GM18861 (cell line): ENCODE results near the gene PRSS38.

Source experiments
- ATAC-seq: cut with Tn5 transposase; IDR thresholded peaks from one replicate; pipeline ENCODE4 v1.9.1; 2021; ENCODE audit not compliant: unreplicated experiment

The PRSS38 gene

DNA sequence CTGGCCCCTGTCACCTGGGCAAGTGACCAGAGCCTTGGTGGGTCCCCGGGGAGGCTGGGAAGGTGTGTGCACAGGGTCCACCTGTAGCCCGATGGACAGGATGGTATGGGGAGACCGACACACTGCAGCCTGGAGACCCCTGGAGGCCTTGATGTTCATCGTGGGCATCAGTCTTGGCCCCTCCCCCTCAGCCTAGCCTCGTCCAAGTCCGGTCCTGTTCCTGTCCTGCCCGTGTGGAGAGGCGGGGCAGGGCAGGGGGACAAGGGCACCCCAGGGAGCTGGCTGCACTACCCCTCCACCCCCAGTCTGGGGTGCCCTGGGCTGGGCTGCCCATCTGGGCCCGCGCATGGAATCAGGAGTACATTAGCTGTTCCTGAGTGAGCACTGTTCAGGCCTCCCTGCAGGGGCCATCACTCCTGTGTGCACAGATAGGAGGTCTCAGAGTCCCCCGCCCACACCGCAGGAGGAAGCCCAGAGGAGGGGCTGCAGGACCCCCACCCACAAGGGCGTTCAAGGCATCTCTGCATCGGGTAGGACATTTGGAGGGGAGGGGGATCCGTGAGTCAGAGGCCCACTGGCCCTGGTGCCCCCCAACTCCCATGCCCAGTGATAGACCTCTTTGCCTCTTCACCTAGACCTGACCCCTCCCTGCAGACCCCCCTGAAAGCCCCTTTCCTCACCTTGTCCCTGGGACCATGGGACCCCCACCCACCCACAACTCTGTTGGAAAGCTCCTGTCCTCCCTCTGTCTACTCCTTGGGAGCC, 69.1 kb downstream of the PRSS38 start:
- no peak for ATAC-seq

DNA sequence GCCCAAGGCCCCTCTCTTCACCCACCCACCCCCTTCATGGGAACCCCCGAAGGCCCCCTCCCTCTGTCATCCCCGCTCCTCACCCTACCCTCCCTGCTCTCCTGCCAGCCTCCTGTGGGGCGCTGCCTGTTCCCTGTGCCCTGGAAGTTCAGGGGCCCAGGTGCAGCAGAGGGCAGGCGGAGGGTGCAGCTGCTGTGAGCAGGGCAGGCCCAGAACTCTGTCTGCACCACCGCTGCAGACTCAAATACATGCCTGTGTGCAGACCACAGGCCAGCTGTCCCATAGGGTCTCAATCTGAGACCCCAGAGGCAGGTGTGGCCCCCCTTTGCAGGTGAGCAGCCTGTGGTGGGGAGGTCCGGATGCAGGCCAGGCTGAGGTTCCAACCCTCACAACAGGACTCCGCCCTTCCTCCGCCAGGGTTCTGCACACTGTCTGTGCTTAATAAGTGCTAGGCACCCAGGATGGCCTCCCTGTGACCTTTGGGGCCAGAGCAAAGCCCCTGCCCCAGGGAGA, 69.7 kb downstream of the PRSS38 start:
- ATAC-seq: no peak

DNA sequence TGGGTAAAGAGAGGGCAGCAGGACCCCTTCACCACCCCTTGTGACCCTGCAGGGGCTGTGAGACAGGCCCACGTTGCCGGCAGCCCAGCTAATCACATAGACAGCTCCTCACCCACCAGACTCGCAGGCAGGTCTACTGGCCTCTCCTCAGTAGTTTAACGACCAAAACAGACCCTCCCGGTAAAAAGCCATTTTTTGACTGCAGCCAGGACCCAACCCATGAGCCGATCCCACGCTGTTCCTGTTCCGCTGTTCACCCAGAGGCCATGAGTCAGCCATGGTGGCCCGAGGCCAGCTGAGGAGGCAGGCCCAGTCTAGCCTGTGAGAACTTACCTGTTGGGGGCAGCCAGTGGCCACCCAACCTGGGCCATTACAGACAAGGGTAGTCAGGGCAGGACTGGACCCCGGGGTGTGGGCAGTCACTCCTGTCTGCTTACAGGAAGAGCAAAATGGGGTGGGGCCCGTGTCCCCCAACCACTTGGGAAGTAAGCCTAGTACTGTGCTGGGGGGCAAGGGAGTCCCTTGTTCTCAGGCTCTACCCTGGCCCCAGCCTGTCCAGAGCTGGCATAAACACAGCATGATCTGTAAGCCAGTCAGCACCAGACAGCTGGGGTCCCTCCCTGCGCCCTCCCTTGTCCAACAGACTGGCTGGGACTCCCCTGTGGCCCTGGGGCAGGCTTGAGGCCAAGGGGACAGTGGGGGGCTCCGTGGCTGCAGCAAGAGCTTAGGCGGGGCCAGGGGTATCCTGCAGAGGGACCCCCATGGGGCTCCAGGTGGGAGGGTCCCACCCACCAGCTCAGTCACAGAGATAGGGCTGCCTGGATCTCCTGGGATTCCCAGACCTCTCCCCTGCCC, 70.4 kb downstream of the PRSS38 start:
- ATAC-seq: no peak

DNA sequence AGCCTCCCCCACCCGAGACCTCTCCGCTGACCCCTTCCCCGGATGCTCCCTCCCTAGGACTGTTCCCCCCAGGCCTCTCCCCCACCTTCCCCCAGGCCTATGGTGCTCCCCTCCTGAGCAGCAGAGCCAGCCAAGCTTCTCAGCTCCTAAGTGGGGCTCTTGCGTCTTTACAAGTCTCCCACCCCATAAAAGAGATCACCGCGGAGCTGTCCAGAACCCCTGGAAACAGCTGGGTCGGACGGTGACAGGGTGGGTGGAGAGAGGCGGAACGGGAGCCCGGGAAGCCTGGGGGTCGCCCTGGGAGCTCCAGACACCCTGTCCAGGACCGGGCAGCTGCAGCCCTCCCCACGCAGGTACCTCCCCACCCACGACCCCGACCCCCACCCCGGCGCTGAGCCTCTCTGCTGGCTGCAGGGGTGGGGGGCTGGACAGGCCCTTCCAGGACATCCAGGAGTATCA, 71.1 kb downstream of the PRSS38 start:
- no peak for ATAC-seq

DNA sequence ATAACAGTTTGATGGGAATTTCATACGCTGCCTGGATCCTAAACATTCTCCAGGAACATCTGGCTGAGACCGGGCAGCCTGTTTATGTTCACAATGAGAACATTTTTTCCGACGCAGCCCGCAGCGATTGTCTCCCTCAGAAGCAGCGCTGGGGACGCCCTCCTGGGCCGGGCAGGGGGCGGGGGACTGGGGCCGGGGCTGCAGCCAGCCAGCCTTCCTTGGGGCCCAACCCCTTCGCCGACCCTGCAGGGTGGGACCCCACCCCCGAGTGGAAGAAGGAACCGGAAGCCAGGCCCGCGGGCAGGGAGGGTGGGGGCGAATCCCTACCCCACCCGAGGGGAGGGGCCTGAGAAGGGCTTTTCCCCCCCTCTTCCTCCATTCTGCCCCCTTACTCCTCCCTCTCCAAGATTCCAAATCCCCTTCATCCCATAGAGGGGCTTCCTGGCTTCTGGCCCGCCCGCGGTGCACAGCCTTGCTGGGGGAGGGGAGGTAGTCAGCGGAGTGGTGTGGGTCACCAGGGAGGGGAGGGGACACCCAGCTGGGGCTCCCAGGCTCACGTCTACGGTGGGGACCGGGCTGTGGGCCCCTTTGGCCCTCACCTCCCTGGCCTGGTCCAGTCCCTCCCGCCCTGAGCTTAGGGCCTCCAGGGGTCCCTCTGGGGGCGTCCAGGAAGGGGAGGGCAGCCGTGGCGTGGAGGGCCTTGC, 71.7 kb downstream of the PRSS38 start:
- ATAC-seq: no peak

DNA sequence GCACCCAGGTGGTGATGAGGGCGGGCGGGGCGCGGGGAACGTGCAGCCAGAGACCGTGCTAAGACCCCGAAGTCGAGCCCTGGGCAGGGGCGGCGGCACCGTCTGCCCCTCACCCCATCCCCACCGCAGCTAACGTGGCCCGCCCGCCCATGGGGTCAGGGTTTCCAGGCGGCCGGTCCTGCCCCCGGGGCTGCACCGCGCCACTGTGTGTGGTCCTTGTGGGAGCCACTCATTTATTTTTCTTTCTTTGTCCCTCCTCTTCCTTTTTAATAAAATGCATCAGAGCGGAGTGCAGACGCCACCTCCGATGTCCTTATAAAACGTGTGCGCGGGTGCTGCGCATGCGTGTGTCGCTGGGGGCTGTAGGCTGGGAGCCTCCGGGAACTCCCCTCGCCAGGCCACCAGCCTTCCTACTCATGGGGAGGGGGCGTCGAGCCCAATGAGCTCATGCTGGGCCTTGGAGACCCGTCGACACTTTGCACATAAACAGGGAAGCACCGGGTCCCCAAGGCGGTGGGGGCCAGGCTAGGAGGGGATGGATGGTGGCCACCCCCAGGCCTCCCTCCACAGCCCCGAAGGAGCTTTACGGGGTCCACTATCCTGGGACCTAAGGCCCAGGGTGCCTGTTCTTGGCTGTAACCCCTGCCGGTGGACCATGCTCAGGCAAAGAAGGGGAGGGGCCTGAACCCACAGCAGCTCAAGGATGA, 72.4 kb downstream of the PRSS38 start:
- ATAC-seq: no peak

DNA sequence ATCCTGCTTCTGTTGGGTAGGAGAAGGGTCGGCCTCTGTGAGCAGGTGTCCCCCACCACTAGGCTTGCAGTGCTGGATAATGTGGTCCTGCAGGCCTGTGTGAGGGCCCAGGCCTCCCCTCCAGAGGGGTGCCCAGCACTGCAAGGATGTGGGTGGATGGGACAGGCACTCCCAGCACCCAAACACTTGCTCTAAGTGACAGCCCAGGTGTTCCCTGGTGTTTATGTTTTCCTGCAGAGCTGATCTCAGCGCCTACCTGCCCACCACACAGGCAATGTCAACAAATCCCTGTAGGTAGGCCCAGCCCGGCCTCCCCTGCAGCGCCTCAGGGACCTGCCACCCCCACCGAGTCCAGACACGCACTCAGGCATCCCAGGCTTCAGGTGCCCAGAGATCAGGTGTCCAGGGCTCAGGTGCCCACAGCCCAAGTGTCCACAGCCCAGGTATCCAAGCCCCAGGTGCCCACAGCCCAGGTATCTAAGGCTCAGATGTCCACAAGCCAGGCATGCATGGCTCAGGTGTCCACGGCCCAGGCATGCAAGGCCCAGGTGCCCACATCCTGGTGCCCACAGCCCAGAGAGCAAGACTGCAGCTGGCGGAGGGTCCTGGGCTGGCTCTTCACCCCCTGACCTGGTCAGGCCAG, 73.0 kb downstream of the PRSS38 start:
- ATAC-seq: no peak

DNA sequence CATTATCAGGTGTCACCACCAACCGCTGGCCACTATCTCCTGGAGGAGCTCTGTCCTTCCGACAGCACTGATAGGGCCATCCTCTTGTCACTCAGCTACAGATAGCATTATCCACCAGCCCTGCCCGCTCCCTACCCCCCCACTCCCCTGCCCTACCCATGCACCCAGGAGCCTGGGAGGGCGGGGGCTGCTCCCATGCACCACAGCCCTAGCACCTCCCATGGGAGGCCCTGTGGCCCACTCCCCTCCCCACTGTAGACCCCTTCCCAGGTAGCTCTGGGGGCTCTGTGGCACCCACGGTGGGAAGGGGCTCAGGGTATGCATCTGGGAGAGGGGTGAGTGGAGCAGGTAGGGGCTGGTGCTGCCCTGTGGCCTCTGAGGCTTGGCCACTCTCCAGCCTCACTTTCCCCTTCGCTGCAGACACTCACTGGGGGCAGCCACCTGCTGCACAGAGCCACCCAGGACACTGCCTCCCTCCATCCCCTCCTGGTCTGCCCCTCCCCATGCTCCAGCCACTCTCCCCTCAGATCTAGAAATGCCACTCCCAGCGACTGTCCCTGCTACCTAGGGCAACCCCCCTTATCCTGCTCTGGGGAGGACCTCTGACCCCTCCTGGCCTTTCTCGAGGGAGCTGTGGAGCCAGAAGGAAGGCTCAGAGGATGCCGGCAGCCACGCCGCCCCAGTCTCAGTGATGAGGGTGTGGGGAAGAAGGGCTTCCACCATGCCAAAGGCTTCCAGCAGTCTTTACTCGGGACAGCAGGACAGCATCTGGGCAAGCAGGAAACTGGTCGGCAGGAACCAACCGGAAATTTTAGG, 73.8 kb downstream of the PRSS38 start:
- ATAC-seq: no peak

DNA sequence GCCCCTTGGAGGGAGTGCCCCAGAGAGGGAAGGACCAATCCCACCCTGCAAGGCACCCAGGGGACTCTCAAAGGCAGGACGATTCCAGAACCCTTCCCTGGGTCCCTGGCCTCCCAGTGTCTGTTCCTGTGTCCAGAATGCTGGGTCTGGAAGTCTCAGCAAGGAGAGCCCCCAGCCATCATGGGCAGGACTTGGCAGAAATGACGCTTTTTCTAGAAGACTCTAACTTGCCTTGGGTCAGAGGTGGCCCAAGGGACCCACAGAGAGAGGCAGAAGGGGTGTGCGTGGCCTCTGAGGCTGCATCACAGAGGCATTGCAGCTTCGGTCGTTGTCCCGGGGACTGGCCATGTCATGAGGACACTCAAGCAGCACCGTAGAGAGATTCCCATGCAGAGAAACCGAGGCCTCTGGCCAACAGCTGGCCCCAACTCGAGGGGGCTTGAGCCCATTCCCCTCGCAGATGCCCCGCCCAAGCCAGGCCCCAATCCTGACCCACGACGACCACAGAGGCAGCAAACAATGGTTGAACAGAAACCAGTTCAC, 74.5 kb downstream of the PRSS38 start:
- no peak for ATAC-seq

DNA sequence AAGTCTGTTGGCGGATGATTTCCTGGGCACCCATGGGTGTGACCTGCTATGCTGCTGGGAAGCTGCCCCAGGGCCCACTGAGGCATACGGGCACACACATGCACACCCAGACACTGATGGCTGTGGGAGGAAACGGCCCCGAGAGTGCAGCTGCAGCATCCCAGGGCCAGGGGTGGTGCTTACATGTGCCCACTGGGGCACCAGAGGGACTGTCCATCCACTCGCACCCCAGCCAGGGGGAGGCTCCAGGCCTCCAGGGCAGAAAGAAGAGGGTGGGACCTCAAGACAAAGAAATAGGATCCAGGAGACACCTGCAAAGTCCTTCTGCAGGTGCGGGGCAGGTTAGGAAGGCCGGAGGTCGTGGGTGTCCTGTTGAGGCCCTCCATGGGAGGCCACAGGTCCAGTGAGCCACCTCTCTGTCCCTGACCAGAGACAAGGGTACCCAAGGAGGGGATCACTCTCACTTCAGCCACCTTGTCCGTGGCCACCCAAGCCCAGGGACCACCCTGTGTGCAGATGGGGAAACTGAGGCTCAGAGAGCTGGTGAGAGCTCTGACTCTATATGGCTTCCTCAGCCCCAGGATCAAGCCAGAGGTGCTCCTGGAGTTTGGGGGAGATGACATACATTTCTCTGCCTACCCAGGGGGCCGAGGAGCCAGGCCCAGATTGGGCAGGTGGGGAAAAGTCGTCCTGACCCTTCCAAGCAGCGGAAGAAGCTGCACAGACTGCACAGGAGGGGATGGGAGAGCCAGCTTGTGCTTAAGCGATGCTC, 75.2 kb downstream of the PRSS38 start:
- ATAC-seq: no peak

DNA sequence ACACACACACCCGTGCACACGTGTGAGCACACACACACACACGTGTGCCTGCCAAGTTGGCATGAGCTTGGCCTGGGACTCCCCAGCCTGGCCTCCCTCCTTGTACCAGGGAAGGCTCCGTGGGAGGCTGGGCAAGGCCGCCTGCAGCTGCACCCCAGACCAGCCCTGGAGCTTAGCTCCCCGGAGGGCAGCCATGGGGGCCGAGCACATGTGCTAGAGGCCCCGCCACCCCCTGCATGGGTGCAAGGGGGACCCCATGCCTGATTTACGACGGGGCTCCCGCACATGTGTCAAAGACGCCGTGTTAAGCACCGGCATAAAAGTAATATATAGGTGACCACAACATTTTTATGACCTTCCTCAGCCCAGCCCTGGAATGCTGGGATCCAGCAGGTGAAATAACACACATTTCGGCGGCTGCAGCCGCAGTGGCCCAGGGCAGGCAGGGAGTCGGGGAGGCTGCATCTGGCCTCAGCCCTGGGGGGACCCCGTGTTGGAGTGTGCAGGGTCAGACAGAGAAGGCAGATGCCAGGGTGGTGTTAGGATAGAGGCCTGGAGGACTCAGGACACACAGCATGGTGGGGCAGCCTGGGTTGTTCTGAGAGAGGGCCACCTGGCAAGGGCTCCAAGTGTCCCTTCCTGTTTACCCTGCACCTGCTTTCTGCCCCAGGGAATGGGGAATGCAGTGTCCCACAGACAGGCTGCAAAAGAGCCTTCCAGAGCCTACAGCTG, 75.9 kb downstream of the PRSS38 start:
- no peak for ATAC-seq

DNA sequence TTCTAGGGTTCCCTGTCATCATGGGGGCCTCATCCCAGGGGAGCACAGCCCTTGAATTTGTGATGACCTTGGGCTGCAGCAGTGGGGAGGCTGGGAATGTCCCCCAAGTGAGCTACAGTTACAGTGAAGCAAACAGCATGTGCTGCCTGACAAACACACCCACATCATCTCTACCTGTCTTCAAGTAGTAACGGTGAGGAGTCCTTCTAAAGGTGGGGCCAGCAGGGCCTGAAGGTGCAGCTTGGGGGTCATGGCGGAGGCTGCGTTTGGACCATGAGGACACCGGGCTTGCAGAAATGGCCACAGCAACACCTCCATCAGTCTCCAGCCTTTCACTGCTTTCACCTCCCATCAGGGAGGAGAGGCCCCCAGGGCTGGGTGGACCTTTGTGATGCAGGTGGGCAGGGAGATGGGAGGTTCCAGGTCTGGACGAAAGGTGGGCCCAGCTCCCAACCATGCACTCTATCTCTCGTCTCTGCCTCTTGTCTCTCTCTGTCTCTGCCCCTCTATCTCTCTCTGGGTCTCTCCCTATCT, 76.5 kb downstream of the PRSS38 start:
- no peak for ATAC-seq

DNA sequence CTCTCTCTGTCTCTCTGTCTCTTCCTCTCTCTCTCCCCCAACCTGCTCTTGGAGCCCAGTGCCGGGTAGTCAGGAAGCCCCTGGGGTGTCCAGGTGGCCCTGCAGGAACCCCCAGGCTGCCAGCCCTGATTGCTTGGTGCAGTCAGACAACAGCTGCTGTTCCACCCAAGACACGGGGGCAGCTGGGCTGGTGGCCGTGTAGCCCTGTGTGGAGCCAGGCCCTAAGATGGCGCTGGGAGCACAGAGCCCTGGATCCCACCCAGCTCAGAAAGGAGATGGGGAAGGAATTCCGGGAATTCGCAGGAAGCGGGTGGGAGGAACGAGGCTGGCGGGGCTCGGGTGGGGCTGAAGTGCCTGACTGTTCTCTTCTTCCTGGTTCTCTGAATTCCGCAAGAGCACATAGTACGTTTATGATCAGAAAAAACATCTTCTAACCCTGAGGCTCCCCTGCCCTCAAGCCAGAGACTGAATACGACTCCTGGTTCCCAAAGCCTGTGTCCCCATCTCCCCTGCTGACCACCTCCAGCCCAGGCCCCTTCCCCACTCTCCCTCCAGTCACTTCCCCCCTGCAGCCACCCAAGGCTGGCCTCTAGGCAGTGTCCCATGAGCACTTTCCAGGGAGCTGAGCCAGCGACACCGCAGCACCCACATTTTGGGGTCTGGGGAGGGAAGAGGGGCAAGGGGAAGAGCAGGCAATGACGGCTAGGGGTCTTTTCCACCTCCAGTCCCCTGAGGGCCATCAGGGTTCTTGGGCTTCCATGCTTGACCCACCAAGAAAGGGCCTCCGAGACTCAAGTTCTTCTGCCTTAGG, 77.2 kb downstream of the PRSS38 start:
- ATAC-seq: no peak

DNA sequence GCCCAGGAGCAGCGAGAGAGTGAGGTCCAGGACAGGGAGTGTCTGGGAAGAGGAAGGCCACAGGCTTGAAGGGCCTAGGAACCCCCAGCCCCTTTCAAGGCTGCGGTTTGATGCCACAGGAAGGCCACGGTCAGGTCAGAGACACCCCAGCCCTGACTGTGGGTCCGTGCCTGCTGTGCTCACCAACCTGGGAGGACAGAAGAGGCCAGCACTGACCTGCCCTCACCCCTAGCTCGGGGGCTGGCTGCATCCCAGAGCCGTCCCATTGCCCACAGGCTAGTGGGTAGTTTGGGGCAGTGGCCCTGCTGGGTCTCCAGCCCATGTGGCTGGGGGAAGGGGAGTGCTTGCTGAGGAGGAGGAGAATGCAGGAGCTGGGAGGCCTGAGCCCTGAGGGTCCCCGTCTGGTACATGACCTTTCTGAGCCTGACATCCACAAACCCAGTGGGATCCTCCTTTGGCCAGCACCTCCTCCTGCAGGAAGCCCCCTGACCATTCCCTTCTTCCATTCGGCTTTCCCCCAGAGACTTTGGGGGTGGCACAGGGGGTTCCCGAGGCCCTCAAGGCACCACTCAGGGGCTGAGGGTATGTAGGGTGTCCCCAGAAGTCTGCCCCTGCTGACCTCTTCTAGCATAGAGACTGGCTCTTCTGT, 77.9 kb downstream of the PRSS38 start:
- no peak for ATAC-seq

DNA sequence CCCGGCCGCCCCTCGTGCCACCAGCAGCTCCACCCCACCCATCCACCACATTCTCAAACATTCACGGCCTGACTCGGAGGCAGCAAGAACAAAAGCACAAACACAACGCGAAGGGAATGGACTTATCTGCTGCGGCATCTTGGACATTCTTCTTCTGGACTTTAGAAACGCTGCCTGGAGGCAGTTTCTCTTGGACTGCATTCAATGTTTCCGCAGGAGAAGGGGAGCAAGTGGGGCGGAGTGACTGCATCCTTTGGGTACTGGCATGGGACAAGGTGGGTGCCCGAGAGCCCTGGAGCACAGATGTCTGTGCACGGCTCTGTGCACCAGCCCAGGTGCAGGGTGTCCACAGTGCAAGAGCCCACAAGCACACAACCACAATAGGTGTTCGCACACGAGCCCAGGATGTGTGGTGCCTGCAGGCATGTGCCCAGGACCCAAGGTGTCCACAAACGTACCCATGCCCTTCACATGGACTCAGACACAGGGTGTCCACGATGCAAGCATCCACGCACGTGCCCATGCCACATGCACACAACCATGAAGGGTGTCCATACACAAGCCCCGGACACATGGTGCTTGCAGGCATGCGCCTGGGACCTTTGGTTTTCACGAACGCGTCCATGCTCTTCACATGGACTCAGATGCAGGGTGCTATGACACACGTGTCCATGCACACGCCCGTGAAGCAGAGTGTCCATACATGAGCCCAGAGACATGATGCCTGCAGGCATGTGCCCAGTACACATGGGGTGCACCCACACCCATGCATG, 78.7 kb downstream of the PRSS38 start:
- ATAC-seq: no peak
